HFFc6 (cell line): ENCODE data around the gene SMYD2. TPM values are rescaled to one million over a fixed set of nuclear protein-coding genes. Genes with fewer than 3 reads are reported as not detected.

Experiments used
- DNase-seq: peaks from one replicate; pipeline ENCODE4 v3.0.0-alpha.2; 2018
- H3K27ac Mint-ChIP-seq: 2 replicates; pipeline ENCODE4 v1.8.0; 2020; ENCODE audit warnings: mild to moderate bottlenecking, mixed read lengths
- H3K27me3 Mint-ChIP-seq: 2 replicates; pipeline ENCODE4 v1.8.0; 2021; ENCODE audit warnings: mild to moderate bottlenecking, moderate library complexity, mixed read lengths; ENCODE audit not compliant: insufficient read depth
- H3K36me3 Mint-ChIP-seq: 2 replicates; pipeline ENCODE4 v1.8.0; 2021; ENCODE audit warnings: low read depth, mixed read lengths
- H3K4me1 Mint-ChIP-seq: 2 replicates; pipeline ENCODE4 v1.8.0; 2020; ENCODE audit warnings: low read depth, mixed read lengths
- H3K4me3 Mint-ChIP-seq: 2 replicates; pipeline ENCODE4 v1.8.0; 2020; ENCODE audit warnings: mild to moderate bottlenecking, moderate library complexity, mixed read lengths
- H3K9me3 Mint-ChIP-seq: 2 replicates; pipeline ENCODE4 v1.8.0; 2020; ENCODE audit warnings: mild to moderate bottlenecking, mixed read lengths
- total RNA-seq, 6 experiments: library from RNA; stranded (reverse); fragmentation: NEBNext Ultra II Directional; extraction: Animal tissue kit (Norgen Biotek cat#: 25700); gene quantifications; 2 replicates in 1 of 6; 3 replicates in 5 of 6; pipeline ENCODE4 v1.2.3, GENCODE V29; 2021
- TF ChIP-seq, protein P1 (sequence below): fragments of 200-600 bp; sonication (generic); IDR thresholded peaks from 2 replicates; pipeline ENCODE4 v1.5.0; 2021; ENCODE audit warnings: antibody characterized with exemption, mild to moderate bottlenecking

The SMYD2 gene
- total RNA-seq, 6 experiments from 2014 or later: 27.3 to 32.3 (median 29.5) TPM

DNA sequence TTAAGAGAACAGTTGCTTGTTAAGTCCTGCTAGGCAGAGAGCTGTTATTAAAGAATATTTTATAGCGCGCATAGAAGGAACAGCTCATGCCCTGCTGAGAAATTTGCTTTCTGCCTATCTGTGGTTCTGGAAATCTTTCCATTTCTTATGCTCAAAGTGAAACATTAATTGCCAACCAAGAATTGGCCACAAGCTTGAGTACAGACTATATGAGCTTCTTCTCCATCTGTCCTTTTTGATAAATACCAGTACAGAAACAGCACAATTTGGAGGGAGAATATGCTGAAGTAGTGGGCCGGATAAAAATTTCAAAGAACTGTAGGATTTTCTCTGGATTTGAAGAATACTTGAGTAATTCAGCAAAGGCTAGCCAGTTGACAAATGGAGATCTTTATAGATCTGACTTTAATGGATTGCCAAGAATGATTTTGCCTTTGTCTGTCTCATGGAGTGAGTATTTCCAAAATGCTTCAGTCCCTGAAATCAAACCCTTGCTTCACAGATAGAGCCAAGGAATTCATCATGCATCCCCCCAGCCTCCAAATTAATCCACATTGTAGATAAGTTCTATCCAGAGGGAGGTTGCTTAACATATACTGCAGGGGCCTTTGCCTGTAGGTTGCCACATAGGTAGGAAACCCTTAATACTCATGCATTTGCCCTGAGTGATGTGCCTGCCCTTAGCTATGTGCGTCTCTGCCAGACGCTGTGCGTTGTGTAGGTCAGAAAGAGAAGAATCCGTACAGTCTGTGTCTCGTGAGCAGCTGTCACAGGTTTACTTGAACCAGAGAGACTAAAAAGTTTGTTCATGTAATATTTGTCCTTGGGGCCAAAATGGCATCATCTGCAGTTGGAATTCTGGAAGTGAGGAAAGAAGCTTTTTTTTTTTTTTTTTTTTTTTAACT, 44.2 kb downstream of the SMYD2 start:
- H3K27me3 Mint-ChIP-seq: no peaks in the 10 kb centered on the region
- peaks cover 10% of the 10 kb centered on the region; the same call in 1 of the 2 replicates for H3K4me1 Mint-ChIP-seq
- H3K9me3 Mint-ChIP-seq: no peaks in the 10 kb centered on the region
- DNase-seq: no peak
- no peak overlapping the region for H3K4me3 Mint-ChIP-seq
- H3K27ac Mint-ChIP-seq: no peak overlapping the region
- H3K36me3 Mint-ChIP-seq: peaks cover 3% of the 10 kb centered on the region; the same call in 1 of the 2 replicates
- TF ChIP-seq, protein P1, sequence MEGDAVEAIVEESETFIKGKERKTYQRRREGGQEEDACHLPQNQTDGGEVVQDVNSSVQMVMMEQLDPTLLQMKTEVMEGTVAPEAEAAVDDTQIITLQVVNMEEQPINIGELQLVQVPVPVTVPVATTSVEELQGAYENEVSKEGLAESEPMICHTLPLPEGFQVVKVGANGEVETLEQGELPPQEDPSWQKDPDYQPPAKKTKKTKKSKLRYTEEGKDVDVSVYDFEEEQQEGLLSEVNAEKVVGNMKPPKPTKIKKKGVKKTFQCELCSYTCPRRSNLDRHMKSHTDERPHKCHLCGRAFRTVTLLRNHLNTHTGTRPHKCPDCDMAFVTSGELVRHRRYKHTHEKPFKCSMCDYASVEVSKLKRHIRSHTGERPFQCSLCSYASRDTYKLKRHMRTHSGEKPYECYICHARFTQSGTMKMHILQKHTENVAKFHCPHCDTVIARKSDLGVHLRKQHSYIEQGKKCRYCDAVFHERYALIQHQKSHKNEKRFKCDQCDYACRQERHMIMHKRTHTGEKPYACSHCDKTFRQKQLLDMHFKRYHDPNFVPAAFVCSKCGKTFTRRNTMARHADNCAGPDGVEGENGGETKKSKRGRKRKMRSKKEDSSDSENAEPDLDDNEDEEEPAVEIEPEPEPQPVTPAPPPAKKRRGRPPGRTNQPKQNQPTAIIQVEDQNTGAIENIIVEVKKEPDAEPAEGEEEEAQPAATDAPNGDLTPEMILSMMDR: no peak

DNA sequence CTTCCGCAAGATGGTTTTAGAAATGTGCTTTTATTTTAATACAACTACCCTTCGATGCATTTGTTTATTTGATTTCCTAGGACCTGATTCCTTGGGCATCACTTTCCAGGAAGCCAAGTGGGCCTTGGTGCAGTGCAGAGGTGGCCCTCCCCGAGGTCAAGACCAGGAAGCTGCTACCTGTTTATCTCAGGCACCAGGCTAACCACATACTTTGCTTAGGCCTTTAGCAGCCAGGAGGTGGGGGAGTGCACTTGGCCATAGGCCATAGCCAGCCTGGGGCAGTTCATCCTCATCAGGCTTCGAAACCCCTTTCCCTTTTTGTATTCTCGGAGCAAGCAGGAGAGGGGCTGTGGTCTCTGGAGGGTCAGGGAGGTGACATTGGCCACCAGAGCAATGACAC, 45.4 kb downstream of the SMYD2 start:
- no peaks in the 10 kb centered on the region for H3K9me3 Mint-ChIP-seq
- DNase-seq: no peak
- H3K36me3 Mint-ChIP-seq: no peaks in the 10 kb centered on the region
- H3K27ac Mint-ChIP-seq: no peak overlapping the region
- TF ChIP-seq, protein P1: no peak
- no peak overlapping the region for H3K4me3 Mint-ChIP-seq
- no peaks in the 10 kb centered on the region for H3K27me3 Mint-ChIP-seq
- peaks cover 10% of the 10 kb centered on the region; the same call in 1 of the 2 replicates for H3K4me1 Mint-ChIP-seq

DNA sequence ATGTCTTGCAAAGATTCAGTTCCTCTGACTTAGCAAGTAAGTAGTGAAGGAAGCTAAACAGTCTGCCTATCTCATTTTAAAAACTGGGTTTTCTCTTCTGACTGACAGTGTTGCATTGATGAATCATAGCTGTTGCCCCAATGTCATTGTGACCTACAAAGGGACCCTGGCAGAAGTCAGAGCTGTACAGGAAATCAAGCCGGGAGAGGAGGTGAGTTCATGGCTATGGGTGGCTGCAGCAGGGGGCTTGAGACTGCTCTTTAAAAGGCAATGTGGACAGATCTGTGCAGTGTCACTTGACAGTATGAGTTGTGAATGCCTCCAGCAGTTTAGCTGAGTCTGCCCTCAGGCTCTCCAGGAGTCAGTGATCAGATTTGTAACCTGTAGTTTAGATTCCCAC, 46.6 kb downstream of the SMYD2 start:
- Mint-ChIP-seq H3K36me3 (no peaks in the 10 kb centered on the region), H3K4me3 (no peak overlapping the region), H3K9me3 (no peaks in the 10 kb centered on the region), H3K4me1 (peaks cover 15% of the 10 kb centered on the region), H3K27me3 (no peaks in the 10 kb centered on the region), H3K27ac (no peak overlapping the region)
- DNase-seq: no peak
- TF ChIP-seq, protein P1: no peak

DNA sequence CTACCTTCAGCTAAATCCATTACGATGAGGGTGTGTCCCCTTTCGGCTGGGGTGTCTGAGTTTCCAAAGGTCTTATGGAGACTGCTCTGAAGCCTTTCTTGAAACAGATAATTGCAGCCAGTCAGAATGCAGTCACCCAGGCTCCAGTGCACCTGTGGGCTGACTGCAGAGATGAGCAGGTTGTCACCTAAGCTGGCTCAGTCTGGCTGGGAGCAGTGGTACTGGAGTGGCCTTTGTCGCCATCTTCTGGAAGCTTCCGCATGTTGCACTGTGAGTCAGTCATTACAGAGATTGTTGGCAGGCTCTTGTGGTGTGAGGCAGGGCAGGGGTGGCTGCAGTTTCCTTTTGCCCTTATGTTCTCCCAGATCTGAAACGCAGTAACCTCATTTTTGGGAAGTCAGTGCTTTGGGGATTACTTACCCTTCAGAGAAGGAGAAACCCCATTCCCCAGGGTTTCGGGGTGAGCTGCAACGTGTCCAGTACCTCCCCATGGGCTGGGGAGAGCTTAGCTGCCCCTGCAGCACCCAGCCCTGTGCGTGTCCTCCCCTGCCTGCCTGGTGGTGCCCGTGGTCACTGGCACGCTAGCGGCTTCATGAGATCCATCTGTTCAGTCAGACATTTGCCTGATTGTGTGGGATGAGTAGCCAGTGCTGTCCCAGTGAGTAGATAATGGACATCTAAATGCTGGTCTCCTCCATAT, 48.0 kb downstream of the SMYD2 start:
- TF ChIP-seq, protein P1: peak; percentile 95
- peaks cover 4% of the 10 kb centered on the region for H3K27me3 Mint-ChIP-seq
- H3K36me3 Mint-ChIP-seq: no peaks in the 10 kb centered on the region
- peak; percentile 75 for DNase-seq
- H3K9me3 Mint-ChIP-seq: no peaks in the 10 kb centered on the region
- H3K27ac Mint-ChIP-seq: no peak overlapping the region
- no peak overlapping the region for H3K4me3 Mint-ChIP-seq
- peaks cover 26% of the 10 kb centered on the region for H3K4me1 Mint-ChIP-seq

GRCh38 chr1:214329470-214330220, 48.7 kb downstream of the SMYD2 start:
- Mint-ChIP-seq H3K4me3 (no peak overlapping the region), H3K4me1 (peaks cover 27% of the 10 kb centered on the region), H3K36me3 (no peaks in the 10 kb centered on the region; the same call in 1 of the 2 replicates), H3K27me3 (peaks cover 4% of the 10 kb centered on the region), H3K27ac (no peak overlapping the region), H3K9me3 (no peaks in the 10 kb centered on the region)
- no peak for DNase-seq
- TF ChIP-seq, protein P1: no peak
